ENCODE results near the gene CLRN1.

The CLRN1 gene

DNA sequence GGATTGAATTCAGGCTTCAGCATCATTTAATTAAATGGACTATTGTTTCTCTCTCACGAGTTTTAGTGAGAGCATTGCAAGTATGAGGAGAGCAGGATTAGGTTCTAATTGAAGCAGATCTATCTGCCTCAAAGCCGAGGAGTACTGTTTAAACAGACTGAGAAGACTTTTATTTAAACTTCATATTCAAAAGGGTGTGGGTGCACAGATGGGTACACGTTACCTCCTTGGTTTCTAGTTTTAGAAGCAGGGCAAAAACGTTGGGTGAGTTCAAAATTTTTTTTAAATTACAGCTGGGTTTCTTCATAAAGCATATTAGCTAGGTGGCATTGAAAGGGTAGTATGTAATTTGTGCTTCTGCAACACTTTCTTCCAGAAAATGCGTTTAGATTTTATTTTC lies 26.5 kb upstream of the CLRN1 start:
- TF ChIP-seq, protein P1, sequence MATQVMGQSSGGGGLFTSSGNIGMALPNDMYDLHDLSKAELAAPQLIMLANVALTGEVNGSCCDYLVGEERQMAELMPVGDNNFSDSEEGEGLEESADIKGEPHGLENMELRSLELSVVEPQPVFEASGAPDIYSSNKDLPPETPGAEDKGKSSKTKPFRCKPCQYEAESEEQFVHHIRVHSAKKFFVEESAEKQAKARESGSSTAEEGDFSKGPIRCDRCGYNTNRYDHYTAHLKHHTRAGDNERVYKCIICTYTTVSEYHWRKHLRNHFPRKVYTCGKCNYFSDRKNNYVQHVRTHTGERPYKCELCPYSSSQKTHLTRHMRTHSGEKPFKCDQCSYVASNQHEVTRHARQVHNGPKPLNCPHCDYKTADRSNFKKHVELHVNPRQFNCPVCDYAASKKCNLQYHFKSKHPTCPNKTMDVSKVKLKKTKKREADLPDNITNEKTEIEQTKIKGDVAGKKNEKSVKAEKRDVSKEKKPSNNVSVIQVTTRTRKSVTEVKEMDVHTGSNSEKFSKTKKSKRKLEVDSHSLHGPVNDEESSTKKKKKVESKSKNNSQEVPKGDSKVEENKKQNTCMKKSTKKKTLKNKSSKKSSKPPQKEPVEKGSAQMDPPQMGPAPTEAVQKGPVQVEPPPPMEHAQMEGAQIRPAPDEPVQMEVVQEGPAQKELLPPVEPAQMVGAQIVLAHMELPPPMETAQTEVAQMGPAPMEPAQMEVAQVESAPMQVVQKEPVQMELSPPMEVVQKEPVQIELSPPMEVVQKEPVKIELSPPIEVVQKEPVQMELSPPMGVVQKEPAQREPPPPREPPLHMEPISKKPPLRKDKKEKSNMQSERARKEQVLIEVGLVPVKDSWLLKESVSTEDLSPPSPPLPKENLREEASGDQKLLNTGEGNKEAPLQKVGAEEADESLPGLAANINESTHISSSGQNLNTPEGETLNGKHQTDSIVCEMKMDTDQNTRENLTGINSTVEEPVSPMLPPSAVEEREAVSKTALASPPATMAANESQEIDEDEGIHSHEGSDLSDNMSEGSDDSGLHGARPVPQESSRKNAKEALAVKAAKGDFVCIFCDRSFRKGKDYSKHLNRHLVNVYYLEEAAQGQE (IDR thresholded peaks at IDR 0.05; ENCODE audit: insufficient read depth in 1 of 2, low read depth in 2 of 2, low read length in 2 of 2): no peak

DNA sequence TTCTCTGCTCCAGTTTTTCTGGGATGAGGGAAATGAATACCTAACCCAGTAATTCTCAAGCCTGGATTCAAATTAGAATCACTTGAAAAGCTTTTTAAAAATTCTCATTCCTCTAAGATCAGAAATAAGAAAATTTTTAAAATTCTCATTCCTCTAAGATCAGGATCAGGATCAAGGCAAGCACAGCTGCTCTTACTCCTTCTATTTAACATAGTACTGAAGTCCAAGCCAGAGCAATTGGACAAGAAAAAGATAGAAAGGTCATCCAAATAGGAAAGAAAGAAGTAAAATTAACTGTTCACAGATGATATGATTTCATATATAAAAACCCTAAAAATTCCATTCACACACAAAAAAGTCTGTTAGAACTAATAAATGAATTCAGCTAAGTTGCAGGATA lies 24.2 kb upstream of the CLRN1 start:
- TF ChIP-seq SIN3A (IDR thresholded peaks at IDR 0.05; ENCODE audit: borderline replicate concordance, insufficient read depth, low read length) (no peak), TAF1 (IDR thresholded peaks at IDR 0.05; ENCODE audit: borderline replicate concordance, insufficient read depth, low read length) (no peak), POLR2AphosphoS5 (IDR thresholded peaks at IDR 0.05; ENCODE audit: low read depth, low read length) (no peak), FOXP2 (optimal IDR thresholded peaks at IDR 0.05; ENCODE audit: borderline replicate concordance, extremely low read depth, extremely low read length, insufficient read depth) (no peak)
- TF ChIP-seq, protein P1 (IDR thresholded peaks at IDR 0.05; ENCODE audit: insufficient read depth in 1 of 2, low read depth in 2 of 2, low read length in 2 of 2): no peak

DNA sequence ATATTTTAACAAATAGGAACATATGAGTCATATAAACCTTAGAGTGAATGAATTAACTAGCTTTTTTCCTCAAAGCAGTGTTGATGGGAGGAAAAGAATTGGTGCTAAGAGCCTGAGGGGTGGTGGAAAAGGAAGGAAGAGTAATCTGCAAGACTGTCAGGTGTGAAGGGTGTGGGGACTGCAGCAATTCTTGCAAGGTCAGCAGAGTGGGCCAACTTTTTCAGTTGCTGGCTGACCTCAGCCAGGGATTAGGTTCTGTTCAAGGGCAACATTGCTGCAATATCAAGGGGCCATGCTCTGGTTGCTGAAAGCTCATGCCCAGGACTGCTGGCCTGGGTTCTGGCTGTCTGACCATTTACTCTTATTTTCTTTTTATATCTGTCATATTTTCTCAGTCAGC lies 23.0 kb upstream of the CLRN1 start:
- TF ChIP-seq SIN3A (IDR thresholded peaks at IDR 0.05; ENCODE audit: borderline replicate concordance, insufficient read depth, low read length) (no peak), FOXP2 (optimal IDR thresholded peaks at IDR 0.05; ENCODE audit: borderline replicate concordance, extremely low read depth, extremely low read length, insufficient read depth) (no peak), TAF1 (IDR thresholded peaks at IDR 0.05; ENCODE audit: borderline replicate concordance, insufficient read depth, low read length) (no peak), POLR2AphosphoS5 (IDR thresholded peaks at IDR 0.05; ENCODE audit: low read depth, low read length) (no peak)
- TF ChIP-seq, protein P1 (IDR thresholded peaks at IDR 0.05; ENCODE audit: insufficient read depth in 1 of 2, low read depth in 2 of 2, low read length in 2 of 2): no peak

DNA sequence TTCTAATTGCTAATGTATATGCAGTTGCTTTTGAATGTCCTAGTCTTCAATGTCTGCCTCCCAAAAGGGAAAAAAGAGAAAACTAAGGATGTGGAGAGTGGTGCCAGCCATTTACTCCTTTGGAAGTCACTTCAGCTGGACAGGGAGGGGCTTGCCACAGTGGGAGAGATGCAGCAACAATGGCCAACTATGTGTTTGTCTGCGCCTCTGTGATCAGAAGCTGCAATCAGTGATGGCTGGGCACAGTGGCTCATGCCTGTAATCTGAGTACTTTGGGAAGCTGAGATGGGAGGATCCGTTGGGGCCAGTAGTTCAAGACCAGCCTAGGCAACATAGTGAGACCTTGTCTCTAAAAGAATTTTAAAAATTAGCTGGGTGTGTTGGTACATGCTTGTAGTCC lies 16.7 kb upstream of the CLRN1 start:
- no peak for TF ChIP-seq TAF1 (IDR thresholded peaks at IDR 0.05; ENCODE audit: borderline replicate concordance, insufficient read depth, low read length)
- no peak for TF ChIP-seq SIN3A (IDR thresholded peaks at IDR 0.05; ENCODE audit: borderline replicate concordance, insufficient read depth, low read length)
- no peak for TF ChIP-seq POLR2AphosphoS5 (IDR thresholded peaks at IDR 0.05; ENCODE audit: low read depth, low read length)
- TF ChIP-seq FOXP2 (optimal IDR thresholded peaks at IDR 0.05; ENCODE audit: borderline replicate concordance, extremely low read depth, extremely low read length, insufficient read depth): no peak
- TF ChIP-seq, protein P1 (IDR thresholded peaks at IDR 0.05; ENCODE audit: insufficient read depth in 1 of 2, low read depth in 2 of 2, low read length in 2 of 2): no peak

DNA sequence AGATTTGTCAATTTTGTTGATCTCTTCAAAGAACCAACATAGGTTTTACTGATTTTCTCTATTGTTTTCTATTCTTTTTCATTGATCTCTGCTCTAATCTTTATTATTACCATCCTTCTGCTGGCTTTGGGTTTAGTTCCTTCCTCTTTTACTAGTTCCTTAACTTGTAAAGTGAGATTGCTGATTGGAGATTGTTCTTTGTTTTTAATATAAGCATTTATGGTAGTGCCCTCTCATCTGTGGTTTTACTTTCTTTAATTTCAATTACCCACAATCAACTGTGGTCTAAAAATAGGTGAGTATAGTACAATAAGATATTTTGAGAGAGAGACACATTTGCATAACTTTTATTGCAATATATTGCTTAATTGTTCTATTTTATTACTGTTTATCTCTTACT lies 13.2 kb upstream of the CLRN1 start:
- no peak for TF ChIP-seq POLR2AphosphoS5 (IDR thresholded peaks at IDR 0.05; ENCODE audit: low read depth, low read length)
- TF ChIP-seq SIN3A (IDR thresholded peaks at IDR 0.05; ENCODE audit: borderline replicate concordance, insufficient read depth, low read length): no peak
- TF ChIP-seq, protein P1 (IDR thresholded peaks at IDR 0.05; ENCODE audit: insufficient read depth in 1 of 2, low read depth in 2 of 2, low read length in 2 of 2): no peak
- TF ChIP-seq FOXP2 (optimal IDR thresholded peaks at IDR 0.05; ENCODE audit: borderline replicate concordance, extremely low read depth, extremely low read length, insufficient read depth): no peak
- no peak for TF ChIP-seq TAF1 (IDR thresholded peaks at IDR 0.05; ENCODE audit: borderline replicate concordance, insufficient read depth, low read length)
